AG10803 (cell line): ENCODE results near the gene RASSF5.

ENCODE experiments used
- DNase-seq: peaks from one replicate; pipeline ENCODE4 v3.0.0; 2010; ENCODE audit warnings: low read depth
- H3K4me3 ChIP-seq: 2 replicates; pipeline ENCODE4 v1.5.1; 2011; ENCODE audit warnings: mild to moderate bottlenecking, low read length, control low read depth
- CTCF ChIP-seq: conservative IDR thresholded peaks from 2 replicates; pipeline ENCODE4 v1.5.1; 2011; ENCODE audit warnings: mild to moderate bottlenecking, low read length, control low read depth, inconsistent platforms

Gene RASSF5

GRCh38 chr1:206524739-206525364 lies 17.5 kb downstream of the RASSF5 start:
- no peak for TF ChIP-seq CTCF
- no peak for DNase-seq
- H3K4me3 ChIP-seq: no peak overlapping the region

- no peak overlapping the region for H3K4me3 ChIP-seq
- no peak for TF ChIP-seq CTCF
- DNase-seq: no peak
Measured at GRCh38 chr1:206526064-206526911, 19.0 kb downstream of the RASSF5 start.

- no peak overlapping the region for H3K4me3 ChIP-seq
- no peak for DNase-seq
- no peak for TF ChIP-seq CTCF
Measured at GRCh38 chr1:206529425-206529824, 22.1 kb downstream of the RASSF5 start.

GRCh38 chr1:206532368-206532767 lies 25.0 kb downstream of the RASSF5 start:
- no peak for DNase-seq
- H3K4me3 ChIP-seq: no peak overlapping the region
- no peak for TF ChIP-seq CTCF

- DNase-seq: no peak
- H3K4me3 ChIP-seq: no peak overlapping the region
- TF ChIP-seq CTCF: no peak
Measured at GRCh38 chr1:206534552-206534951, 27.2 kb downstream of the RASSF5 start.

GRCh38 chr1:206535853-206536188 lies 28.5 kb downstream of the RASSF5 start:
- TF ChIP-seq CTCF: no peak
- H3K4me3 ChIP-seq: no peak overlapping the region

GRCh38 chr1:206537141-206537540 lies 29.8 kb downstream of the RASSF5 start:
- TF ChIP-seq CTCF: no peak
- no peak overlapping the region for H3K4me3 ChIP-seq
- DNase-seq: no peak

More at GRCh38 chr1:206535853-206536188, 28.5 kb downstream of the RASSF5 start:
- DNase-seq: no peak
